HG02943 (cell line): ENCODE results near the gene CELSR1.
"Not testable (repeated sequence)": the region's sequence is repeated elsewhere in the genome, so short reads cannot be mapped to it uniquely, and the experiment has no call there.

Experiments
- ATAC-seq: cut with Tn5 transposase; IDR thresholded peaks from one replicate; pipeline ENCODE4 v1.9.1; 2021; ENCODE audit warnings: mild to moderate bottlenecking, low read depth, moderate library complexity; ENCODE audit not compliant: unreplicated experiment

The CELSR1 gene

GRCh38 chr22:46486996-46487717 is 50.3 kb downstream of the CELSR1 start:
- no peak for ATAC-seq

DNA sequence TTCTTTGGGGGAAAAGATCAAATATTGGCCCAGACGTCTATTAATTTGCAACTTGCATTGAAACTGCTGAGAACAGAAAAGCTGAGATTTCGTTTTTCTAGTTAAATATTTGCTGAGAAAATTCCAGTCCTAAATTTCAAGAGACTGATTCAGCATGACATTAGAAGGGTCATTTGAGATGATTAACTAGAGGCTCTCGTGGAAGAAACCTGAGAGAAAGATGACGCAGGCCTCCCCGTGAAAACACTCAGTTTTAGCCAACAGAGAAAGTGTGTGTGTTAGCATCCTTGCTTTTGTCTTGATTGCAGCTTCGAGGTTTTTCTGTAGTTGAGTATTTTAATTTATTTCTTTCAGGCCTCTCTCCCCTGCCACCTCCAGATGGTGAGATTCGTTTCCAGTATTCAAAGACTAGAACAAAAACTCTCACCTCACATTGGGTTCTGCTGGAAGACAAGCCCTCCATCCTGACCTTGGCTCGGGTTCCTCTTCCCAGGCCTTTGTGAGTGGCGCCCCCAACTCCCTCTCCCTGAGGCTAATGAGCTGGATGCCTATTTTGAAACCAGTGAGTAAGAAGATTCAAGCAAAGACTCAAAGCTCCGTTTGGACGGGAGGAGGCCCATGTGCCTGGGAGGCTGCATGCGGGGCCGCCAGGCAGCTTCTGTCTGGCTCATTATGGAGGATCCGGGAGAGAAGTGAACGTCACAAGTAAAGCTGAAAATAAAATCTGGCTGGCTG is 52.4 kb downstream of the CELSR1 start:
- ATAC-seq: no peak

- ATAC-seq: no peak
Observed at GRCh38 chr22:46484156-46484860, 53.1 kb downstream of the CELSR1 start.

DNA sequence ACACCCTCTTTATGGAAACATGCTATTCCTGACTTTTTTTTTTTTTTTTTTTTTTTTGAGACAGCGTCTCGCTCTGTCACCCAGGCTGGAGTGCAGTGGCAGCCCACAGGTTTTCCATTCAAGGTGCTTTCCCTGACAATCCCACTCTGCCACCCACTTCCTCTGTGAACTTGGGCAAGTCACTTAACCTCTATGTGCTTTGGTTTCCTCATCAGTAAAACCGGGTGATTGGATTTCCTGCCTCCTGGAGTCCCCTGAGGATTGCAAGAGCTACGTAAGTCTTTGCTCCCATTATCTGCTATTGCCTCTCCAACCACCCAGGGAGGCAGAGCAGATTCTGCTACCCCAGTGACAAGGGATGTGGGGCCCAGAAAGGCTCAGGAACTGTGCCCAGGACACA is 54.1 kb downstream of the CELSR1 start:
- no peak for ATAC-seq

DNA sequence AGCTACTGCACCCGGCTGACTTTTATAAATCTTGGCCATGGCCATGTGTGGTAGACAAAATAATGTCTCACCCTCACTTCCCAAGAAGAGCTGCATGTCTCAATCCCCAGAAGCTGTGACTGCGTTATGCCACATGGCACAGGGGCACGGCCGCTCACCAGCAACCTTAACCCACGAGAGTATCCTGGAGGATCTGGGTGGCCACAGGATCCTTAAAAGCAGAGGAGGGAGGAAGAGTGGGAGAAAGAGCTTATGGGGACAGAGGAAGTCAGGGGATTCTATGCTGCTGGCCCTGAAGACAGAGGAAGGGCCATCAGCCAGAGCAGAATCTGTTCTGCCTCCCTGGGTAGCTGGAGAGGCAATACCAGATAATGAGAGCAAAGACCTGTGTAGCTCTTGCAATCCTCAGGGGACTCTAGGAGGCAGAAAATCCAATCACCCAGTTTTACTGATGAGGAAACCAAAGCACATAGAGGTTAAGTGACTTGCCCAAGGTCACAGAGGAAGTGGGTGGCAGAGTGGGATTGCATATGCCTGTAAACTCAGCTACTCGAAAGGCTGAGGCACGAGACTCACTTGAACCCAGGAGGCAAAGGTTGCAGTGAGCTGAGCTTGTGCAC is 55.3 kb downstream of the CELSR1 start:
- no peak for ATAC-seq

GRCh38 chr22:46481386-46481785 is 56.0 kb downstream of the CELSR1 start:
- ATAC-seq: no peak

DNA sequence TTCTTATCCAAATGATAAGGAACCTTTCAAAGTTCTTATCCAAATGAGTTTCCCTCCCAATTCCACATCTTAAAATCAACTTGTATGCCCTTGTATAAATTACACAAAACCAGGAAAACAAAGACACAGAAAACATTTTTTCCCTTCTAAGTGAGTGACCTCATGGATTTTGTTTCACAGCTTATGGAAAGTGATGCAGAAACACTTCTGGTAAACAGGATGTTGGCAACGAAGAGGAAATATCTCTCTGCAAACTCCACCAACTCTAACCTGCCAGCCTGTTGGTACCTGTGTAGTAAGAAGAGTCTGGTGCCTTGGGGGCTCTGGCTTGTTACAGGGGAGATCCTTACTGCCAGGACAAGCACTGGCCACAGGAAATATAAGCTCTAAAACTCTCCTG is 57.0 kb downstream of the CELSR1 start:
- ATAC-seq: no peak

GRCh38 chr22:46479046-46479445 is 58.4 kb downstream of the CELSR1 start:
- no peak for ATAC-seq

- ATAC-seq: no peak
Observed at GRCh38 chr22:46478083-46478551, 59.3 kb downstream of the CELSR1 start.

- ATAC-seq: no peak
Observed at GRCh38 chr22:46476547-46476941, 60.9 kb downstream of the CELSR1 start.

GRCh38 chr22:46473896-46474557 is 63.4 kb downstream of the CELSR1 start:
- ATAC-seq: no peak

DNA sequence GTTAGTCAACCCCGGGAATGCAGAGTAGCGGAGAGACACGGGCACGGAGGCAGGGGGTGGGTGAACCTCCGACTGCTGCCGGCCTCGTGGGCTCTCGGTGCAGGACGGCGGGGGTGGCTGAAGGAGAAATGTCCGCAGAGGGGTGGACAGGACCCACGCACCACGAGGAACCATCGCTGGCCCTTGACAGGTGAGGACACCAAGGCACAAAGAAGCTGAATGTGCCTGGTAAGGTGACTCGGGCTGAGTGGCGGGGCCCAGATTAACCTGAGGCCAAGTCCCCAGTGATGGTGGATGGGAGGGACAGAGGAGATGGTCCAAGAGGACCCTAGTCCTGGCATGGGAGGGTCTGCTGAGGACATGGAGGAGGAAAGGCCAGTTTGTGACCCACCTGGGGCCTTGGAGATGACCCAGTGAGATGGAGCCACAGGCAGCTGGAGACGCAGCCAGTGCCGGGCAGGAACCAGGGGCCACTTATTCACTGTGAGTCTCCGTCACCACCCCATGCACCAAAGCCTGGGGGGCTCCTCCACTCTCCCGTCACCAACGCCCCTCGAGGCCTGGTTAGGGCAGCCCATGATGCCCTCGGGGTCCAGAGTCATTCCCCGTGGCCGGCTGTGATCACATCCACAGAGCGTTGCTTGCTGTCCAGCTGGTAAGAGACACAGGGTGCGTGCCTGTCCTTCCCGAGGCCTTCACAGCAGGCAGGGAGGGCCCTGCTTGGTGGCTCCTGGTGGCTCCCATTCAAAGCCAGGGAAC is 64.2 kb downstream of the CELSR1 start:
- ATAC-seq: no peak

DNA sequence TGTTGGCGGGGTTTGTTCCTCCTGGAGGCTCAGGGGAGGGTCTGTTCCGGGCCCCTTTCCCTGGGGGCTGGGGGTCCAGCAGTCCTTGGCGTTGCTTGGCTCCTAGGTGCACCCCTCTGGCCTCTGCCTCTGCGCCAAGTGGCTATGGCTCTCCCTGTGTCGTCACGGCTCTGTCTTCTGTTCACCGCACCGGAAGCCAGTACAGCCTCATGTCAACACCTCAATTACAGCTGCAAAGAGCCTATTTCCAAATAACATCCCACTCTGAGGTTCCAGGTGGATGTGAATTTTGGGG is 64.8 kb downstream of the CELSR1 start:
- ATAC-seq: no peak

DNA sequence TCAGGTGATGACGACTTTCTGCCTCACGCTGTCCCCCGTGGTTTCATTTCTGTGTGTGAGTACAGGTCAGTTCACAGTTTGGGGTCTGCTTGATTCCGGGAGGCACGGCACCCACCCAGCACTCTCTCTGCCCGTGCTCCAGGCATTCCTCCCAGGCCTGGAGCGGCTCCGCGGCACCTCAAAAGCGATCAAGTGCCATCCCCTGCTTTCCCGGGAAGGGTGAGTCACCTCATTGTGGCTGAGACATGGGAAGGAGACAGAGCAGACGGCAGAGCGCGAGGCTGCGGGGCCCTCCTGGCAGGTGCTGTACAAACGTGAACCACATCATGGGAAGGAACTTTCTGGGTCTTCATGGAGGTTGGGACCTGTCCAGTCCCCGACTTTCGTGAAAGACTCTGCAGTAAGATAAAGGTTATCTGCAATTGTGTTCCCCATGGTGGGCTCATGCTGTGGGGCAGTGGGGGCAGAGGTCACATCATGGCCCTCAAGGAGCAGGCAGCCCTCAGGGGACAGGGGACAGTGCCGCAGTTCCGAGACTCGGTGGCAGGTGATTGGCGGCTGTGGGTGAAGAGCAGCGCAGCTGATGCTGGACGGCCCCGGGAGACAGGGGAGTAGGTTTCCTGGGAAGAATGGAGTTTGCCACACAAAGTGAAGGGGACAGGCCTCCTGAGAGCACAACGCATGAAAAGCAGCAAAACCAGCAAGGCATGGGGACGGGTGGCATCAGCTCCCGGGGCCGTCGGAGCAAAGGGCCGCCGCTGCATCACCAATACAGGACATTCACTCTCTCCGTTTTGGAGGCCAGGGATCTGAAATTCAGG is 65.3 kb downstream of the CELSR1 start:
- no peak for ATAC-seq

DNA sequence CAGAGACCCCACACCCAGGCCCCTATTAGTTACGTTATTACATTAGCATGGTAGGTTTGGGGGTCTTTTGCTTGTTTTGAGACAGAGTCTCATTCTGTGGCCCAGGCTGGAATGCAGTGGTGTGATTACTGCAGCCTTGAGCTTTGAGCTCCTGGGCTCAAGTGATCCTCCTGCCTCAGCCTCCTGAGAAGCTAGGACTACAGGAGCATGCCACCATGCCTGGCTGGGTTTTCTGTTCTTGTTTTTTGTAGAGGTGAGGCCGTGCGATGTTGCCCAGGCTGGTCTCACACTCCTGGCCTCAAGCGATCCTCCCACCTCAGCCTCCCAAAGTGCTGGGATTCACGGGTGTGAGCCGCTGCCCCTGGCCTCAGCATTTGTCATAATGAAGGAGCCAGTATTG is 66.1 kb downstream of the CELSR1 start:
- ATAC-seq: not testable (repeated sequence)

- no peak for ATAC-seq
Observed at GRCh38 chr22:46469711-46470110, 67.7 kb downstream of the CELSR1 start.

DNA sequence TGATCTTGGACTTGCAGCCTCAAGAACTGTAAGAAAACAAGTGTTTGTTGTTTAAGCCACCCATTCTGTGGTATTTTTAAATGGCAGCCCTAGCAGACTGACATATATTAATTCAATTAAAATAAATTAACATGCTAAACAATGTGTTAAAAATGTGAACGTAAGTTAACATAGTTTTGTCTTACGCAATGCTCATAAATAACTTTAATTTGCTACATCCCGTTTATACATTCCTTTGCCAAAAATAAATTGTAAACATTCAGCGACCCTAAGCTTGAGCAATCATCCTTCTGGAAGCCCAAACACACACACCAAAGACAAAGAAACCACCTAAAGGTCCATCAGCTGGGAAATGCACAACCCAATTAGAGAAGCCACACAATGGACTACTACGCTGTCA is 70.4 kb downstream of the CELSR1 start:
- no peak for ATAC-seq

DNA sequence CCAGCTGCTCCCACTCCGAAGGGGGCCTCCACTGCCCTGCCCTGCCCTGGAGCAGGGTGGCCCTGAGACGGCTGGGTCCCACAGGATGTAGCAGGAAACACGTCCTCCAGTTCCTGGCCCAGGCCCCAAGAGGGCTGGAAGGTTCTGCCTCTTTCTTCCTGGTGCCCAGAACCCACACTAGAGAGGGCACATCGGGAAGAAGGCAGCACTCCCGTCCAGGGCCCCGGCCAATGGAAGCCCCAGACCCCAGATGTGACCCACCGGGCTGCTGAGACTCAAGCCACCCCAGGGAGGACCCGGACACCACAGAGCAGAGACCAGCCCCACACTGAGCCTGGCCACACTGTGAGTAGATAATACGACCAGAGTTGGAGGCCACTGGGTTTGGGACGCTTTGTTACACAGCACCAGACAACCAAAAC is 71.2 kb downstream of the CELSR1 start:
- ATAC-seq: no peak

GRCh38 chr22:46465793-46466192 is 71.6 kb downstream of the CELSR1 start:
- no peak for ATAC-seq
